NCI-H526 treated with DMSO at 0.1 percent for 48 hours (cell line): ENCODE measurements around the gene ZNF521.

Source experiments
- DNase-seq: peaks from one replicate; lab custom pipeline; 2025; lab: John Stamatoyannopoulos, UW

ZNF521 gene

GRCh38 chr18:25225151-25225550, 126.8 kb downstream of the ZNF521 start:
- DNase-seq = no peak

GRCh38 chr18:25223899-25224886, 127.8 kb downstream of the ZNF521 start:
- DNase-seq = no peak

GRCh38 chr18:25223211-25223610, 128.8 kb downstream of the ZNF521 start:
- no peak for DNase-seq

GRCh38 chr18:25222648-25223047, 129.3 kb downstream of the ZNF521 start:
- no peak for DNase-seq

GRCh38 chr18:25210622-25211021, 141.3 kb downstream of the ZNF521 start:
- no peak for DNase-seq

GRCh38 chr18:25192065-25192464, 159.9 kb downstream of the ZNF521 start:
- no peak for DNase-seq

GRCh38 chr18:25190472-25190871, 161.5 kb downstream of the ZNF521 start:
- DNase-seq = no peak

GRCh38 chr18:25189391-25190185, 162.4 kb downstream of the ZNF521 start:
- DNase-seq = no peak

GRCh38 chr18:25187521-25188192, 164.3 kb downstream of the ZNF521 start:
- DNase-seq = no peak

- DNase-seq = no peak
Observed at GRCh38 chr18:25186871-25187270, 165.1 kb downstream of the ZNF521 start.

GRCh38 chr18:25181993-25182392, 170.0 kb downstream of the ZNF521 start:
- DNase-seq = no peak

- DNase-seq = no peak
Observed at GRCh38 chr18:25181581-25181980, 170.4 kb downstream of the ZNF521 start.

- DNase-seq = no peak
Observed at GRCh38 chr18:25180973-25181548, 170.9 kb downstream of the ZNF521 start.

GRCh38 chr18:25177631-25178030, 174.3 kb downstream of the ZNF521 start:
- DNase-seq = no peak

- DNase-seq = no peak
Observed at GRCh38 chr18:25176518-25177042, 175.4 kb downstream of the ZNF521 start.

- no peak for DNase-seq
Observed at GRCh38 chr18:25175558-25176517, 176.1 kb downstream of the ZNF521 start.

GRCh38 chr18:25174324-25174723, 177.6 kb downstream of the ZNF521 start:
- DNase-seq = no peak

GRCh38 chr18:25171334-25171733, 180.6 kb downstream of the ZNF521 start:
- no peak for DNase-seq

GRCh38 chr18:25170402-25170801, 181.6 kb downstream of the ZNF521 start:
- no peak for DNase-seq

GRCh38 chr18:25169701-25170100, 182.3 kb downstream of the ZNF521 start:
- DNase-seq = no peak
